Measurements from ENCODE around the gene HUS1B.
"Not testable (repeated sequence)": the region's sequence is repeated elsewhere in the genome, so short reads cannot be mapped to it uniquely, and the experiment has no call there.

The HUS1B gene

GRCh38 chr6:679282-679681 lies 22.4 kb upstream of the HUS1B start:
- DNase-seq (ENCODE audit: low read depth in 2 of 2): no peak

- no peak for DNase-seq (ENCODE audit: low read depth in 2 of 2)
Measured at GRCh38 chr6:678520-678919, 21.6 kb upstream of the HUS1B start.

- DNase-seq (ENCODE audit: low read depth in 2 of 2): no peak
Measured at GRCh38 chr6:677919-678318, 21.0 kb upstream of the HUS1B start.

GRCh38 chr6:674956-675355 lies 18.1 kb upstream of the HUS1B start:
- no peak for DNase-seq (ENCODE audit: low read depth in 2 of 2)

- DNase-seq (ENCODE audit: low read depth in 2 of 2): no peak
Measured at GRCh38 chr6:674406-674805, 17.5 kb upstream of the HUS1B start.

GRCh38 chr6:667253-667927 lies 10.5 kb upstream of the HUS1B start:
- no peak for DNase-seq (ENCODE audit: low read depth in 2 of 2)

GRCh38 chr6:665403-666267 lies 8.7 kb upstream of the HUS1B start:
- DNase-seq (ENCODE audit: low read depth in 2 of 2): no peak

- not testable (repeated sequence) for DNase-seq (ENCODE audit: low read depth in 2 of 2)
Measured at GRCh38 chr6:663788-664187, 6.9 kb upstream of the HUS1B start.

- no peak for DNase-seq (ENCODE audit: low read depth in 2 of 2)
Measured at GRCh38 chr6:659716-660581, 3.0 kb upstream of the HUS1B start.

GRCh38 chr6:658244-658643 lies 1.3 kb upstream of the HUS1B start:
- DNase-seq (ENCODE audit: low read depth in 2 of 2): no peak

GRCh38 chr6:657743-658142 lies 843 bp upstream of the HUS1B start:
- DNase-seq (ENCODE audit: low read depth in 2 of 2): no peak

GRCh38 chr6:654136-654535 lies 2.8 kb downstream of the HUS1B start:
- DNase-seq (ENCODE audit: low read depth in 2 of 2): no peak

GRCh38 chr6:652865-653264 lies 4.0 kb downstream of the HUS1B start:
- no peak for DNase-seq (ENCODE audit: low read depth in 2 of 2)

- DNase-seq (ENCODE audit: low read depth in 2 of 2): no peak
Measured at GRCh38 chr6:650098-650497, 6.8 kb downstream of the HUS1B start.

GRCh38 chr6:642805-643204 lies 14.1 kb downstream of the HUS1B start:
- no peak for DNase-seq (ENCODE audit: low read depth in 2 of 2)

- no peak for DNase-seq (ENCODE audit: low read depth in 2 of 2)
Measured at GRCh38 chr6:641225-641985, 15.5 kb downstream of the HUS1B start.

GRCh38 chr6:636488-636887 lies 20.4 kb downstream of the HUS1B start:
- no peak for DNase-seq (ENCODE audit: low read depth in 2 of 2)

- DNase-seq (ENCODE audit: low read depth in 2 of 2): no peak
Measured at GRCh38 chr6:635233-635632, 21.7 kb downstream of the HUS1B start.

GRCh38 chr6:633611-634010 lies 23.3 kb downstream of the HUS1B start:
- no peak for DNase-seq (ENCODE audit: low read depth in 2 of 2)

- no peak for DNase-seq (ENCODE audit: low read depth in 2 of 2)
Measured at GRCh38 chr6:628766-629165, 28.1 kb downstream of the HUS1B start.

GRCh38 chr6:626236-626635 lies 30.7 kb downstream of the HUS1B start:
- no peak for DNase-seq (ENCODE audit: low read depth in 2 of 2)

- no peak for DNase-seq (ENCODE audit: low read depth in 2 of 2)
Measured at GRCh38 chr6:624979-625378, 31.9 kb downstream of the HUS1B start.

Data from stimulated activated CD4-positive, alpha-beta T cell treated with anti-CD3 and anti-CD28 coated beads, Interleukin-1b, Interleukin-23, amount 100 ng/mL, for 1 hour (primary cell).